Left lung (tissue), 10 donors: Measurements from ENCODE around the gene FOXL3. TPM values are rescaled to one million over a fixed set of nuclear protein-coding genes. Genes with fewer than 3 reads are reported as not detected.
A peak's percentile ranks its signal among the peaks of the same experiment; 100 is the strongest.

Experiments
- ATAC-seq: fragments of 200-7000 bp; cut with Tn5 transposase; one replicate; pipeline ENCODE4 v1.9.1; 2020; ENCODE audit warnings: moderate library complexity
- DNase-seq, 4 donors: peaks; one replicate each; pipeline ENCODE4 v3.0.0-alpha.2; 2013 to 2020
- H3K27ac ChIP-seq, 2 donors: fragments of 200-600 bp; sonication (generic) in 1 of 2; one replicate each; pipeline versions ENCODE4 v1.5.0 to v1.8.0; 2020 to 2021
- H3K27me3 ChIP-seq, 2 donors: fragments of 200-600 bp; sonication (generic) in 1 of 2; one replicate each; pipeline versions ENCODE4 v1.5.0 to v1.8.0; 2020 to 2021
- H3K36me3 ChIP-seq, 2 donors: fragments of 200-600 bp; sonication (generic) in 1 of 2; one replicate each; pipeline versions ENCODE4 v1.5.0 to v1.8.0; 2020 to 2021
- H3K4me1 ChIP-seq, 2 donors: fragments of 200-600 bp; one replicate each; pipeline ENCODE4 v1.8.0; 2021
- H3K4me3 ChIP-seq, 2 donors: fragments of 200-600 bp; sonication (generic) in 1 of 2; one replicate each; pipeline versions ENCODE4 v1.5.0 to v1.8.0; 2020 to 2021; ENCODE audit warnings: mild to moderate bottlenecking in 1 of 2
- H3K9me3 ChIP-seq, 2 donors: fragments of 200-600 bp; sonication (generic) in 1 of 2; one replicate each; pipeline versions ENCODE4 v1.5.0 to v1.8.0; 2020 to 2021
- CTCF ChIP-seq, 2 donors: fragments of 200-600 bp; sonication (generic) in 1 of 2; IDR thresholded peaks; one replicate each; pipeline versions ENCODE4 v1.5.0 to v1.8.0; 2021; ENCODE audit warnings: antibody characterized with exemption in 2 of 2
- intact Hi-C, 2 donors: fragments of 100-400 bp; cut with DNase I; formaldehyde crosslinking; loops; one replicate each; pipeline versions ENCODE4 v1.11.2 to v1.14.2; 2022
- polyA plus RNA-seq, 6 donors: library from polyadenylated mRNA; unstranded; fragments of 120-200 nt; gene quantifications; one replicate each; pipeline ENCODE4 v1.2.1, GENCODE V29; 2013; ENCODE audit not compliant: insufficient read length in 6 of 6
- total RNA-seq, 2 donors: library from RNA; stranded (reverse); fragmentation: NEBNext Ultra II Directional; extraction: Animal tissue kit (Norgen Biotek cat#: 25700); gene quantifications; one replicate each; pipeline ENCODE4 v1.2.1, GENCODE V29; 2021
- donor health status: DM: no; HTN: yes; CAD: no.
- donor health status: DM: no; HTN: no; CAD: no.

FOXL3 gene
- total and polyA plus RNA-seq, 8 donors = not detected

- intact Hi-C loops = no loop called here
- Histone ChIP-seq H3K27me3 (no peaks in the 10 kb centered on the region), H3K4me1 (no peaks in the 10 kb centered on the region), H3K4me3 (no peak overlapping the region), H3K9me3 (peaks cover 0 to 31% of the 10 kb centered on the region in 2 donors), H3K27ac (no peak overlapping the region), H3K36me3 (no peaks in the 10 kb centered on the region)
- no peak for ATAC-seq
- no peak for DNase-seq
- TF ChIP-seq CTCF (IDR thresholded peaks at IDR 0.05) = no peak
Measured at GRCh38 chr7:273327-273726, 16.6 kb upstream of the FOXL3 start.

- H3K4me1 ChIP-seq = no peaks in the 10 kb centered on the region
- no peak overlapping the region for H3K27ac ChIP-seq
- no peak for TF ChIP-seq CTCF (IDR thresholded peaks at IDR 0.05)
- no peak overlapping the region for H3K4me3 ChIP-seq
- intact Hi-C loops = no loop called here
- no peaks in the 10 kb centered on the region for H3K27me3 ChIP-seq
- DNase-seq = no peak
- H3K36me3 ChIP-seq = no peaks in the 10 kb centered on the region
- ATAC-seq = no peak
- H3K9me3 ChIP-seq = peaks cover 0 to 31% of the 10 kb centered on the region in 2 donors
Measured at GRCh38 chr7:274266-274665, 15.7 kb upstream of the FOXL3 start.

GRCh38 chr7:276230-276835, 13.6 kb upstream of the FOXL3 start:
- Histone ChIP-seq H3K9me3 (peaks cover 0 to 31% of the 10 kb centered on the region in 2 donors), H3K27me3 (no peaks in the 10 kb centered on the region), H3K4me1 (no peaks in the 10 kb centered on the region), H3K4me3 (no peak overlapping the region), H3K27ac (no peak overlapping the region), H3K36me3 (no peaks in the 10 kb centered on the region)
- intact Hi-C loops = no loop called here
- no peak for ATAC-seq
- peak in 2 of 4 donors; percentile 13 to 43 for DNase-seq
- TF ChIP-seq CTCF (IDR thresholded peaks at IDR 0.05) = no peak

DNA sequence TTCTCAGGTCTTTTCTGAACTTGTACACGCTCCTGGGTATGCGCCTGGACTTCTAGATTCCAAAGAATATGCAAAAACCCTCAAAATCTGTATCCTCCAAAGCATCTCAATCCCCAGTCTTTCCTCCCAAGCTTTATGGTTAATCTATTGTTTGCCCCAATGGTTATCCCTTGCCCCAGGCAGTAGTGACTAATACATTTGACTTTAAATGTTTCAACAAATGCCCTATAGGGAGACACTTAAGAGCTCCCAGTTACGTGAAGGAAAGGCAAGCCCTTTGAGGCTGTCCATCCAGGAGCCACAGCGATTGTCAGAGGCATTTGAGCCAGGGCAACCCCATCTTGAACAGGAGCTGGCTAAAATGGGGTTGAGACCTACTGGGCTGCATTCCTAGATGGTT, 12.7 kb upstream of the FOXL3 start:
- Histone ChIP-seq H3K4me3 (no peak overlapping the region), H3K9me3 (peaks cover 0 to 31% of the 10 kb centered on the region in 2 donors), H3K27me3 (no peaks in the 10 kb centered on the region), H3K4me1 (no peaks in the 10 kb centered on the region), H3K36me3 (no peaks in the 10 kb centered on the region), H3K27ac (no peak overlapping the region)
- DNase-seq = no peak
- intact Hi-C loops = no loop called here
- ATAC-seq = no peak
- no peak for TF ChIP-seq CTCF (IDR thresholded peaks at IDR 0.05)

DNA sequence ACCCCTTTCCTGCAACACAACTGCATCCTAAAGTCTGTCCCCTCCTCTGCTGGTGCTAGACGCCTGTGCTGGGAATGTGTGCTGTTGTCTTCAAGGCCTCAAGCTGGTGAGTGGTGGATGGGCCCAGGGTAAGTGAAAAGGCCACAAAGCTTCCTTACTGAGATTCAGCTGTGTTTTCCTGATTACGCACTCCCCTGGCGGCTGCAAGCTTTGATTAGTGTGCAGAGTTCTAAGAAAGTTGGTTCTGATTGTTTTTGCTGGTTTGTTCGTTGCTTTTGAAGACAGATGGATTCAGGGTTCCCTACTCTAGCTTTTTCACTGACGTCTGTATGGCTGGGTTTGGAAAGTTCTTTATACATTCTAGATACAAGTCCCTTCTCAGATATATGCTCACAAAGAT, 11.9 kb upstream of the FOXL3 start:
- intact Hi-C loops = no loop called here
- no peak overlapping the region for H3K27ac ChIP-seq
- peaks cover 0 to 24% of the 10 kb centered on the region in 2 donors for H3K9me3 ChIP-seq
- no peak for TF ChIP-seq CTCF (IDR thresholded peaks at IDR 0.05)
- H3K4me1 ChIP-seq = no peaks in the 10 kb centered on the region
- H3K27me3 ChIP-seq = no peaks in the 10 kb centered on the region
- H3K4me3 ChIP-seq = no peak overlapping the region
- DNase-seq = no peak
- no peak for ATAC-seq
- H3K36me3 ChIP-seq = no peaks in the 10 kb centered on the region
